ENCODE measurements around the gene NCAN.

NCAN gene

DNA sequence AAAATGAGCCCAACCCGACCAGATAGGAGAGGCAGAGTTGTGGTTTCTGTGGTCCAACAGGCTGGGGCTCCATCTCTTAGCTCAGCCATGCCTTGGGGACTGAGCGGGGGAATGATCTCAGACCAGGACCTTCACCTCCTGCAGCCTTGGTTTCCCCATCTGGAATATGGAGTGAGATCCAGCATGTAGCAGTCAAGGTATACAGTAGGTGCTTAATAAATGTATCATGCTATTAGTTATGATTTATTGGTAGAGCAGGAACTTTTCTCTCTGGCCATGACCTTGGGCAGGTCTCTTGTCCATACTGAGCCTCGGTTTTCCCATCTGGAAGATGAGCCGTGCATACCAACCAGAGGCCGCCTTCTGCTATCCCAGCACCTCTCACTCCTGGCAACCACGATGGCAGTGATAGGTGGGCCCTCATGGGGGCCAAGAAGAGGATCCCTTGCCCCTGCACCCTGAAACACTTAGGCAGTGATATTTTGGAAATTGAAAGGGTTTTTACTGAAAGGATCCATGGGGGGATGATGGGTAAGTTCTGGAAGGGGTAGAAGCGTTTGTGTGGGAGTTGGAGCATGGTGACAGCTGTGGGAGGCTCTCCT lies 52.2 kb downstream of the NCAN start:
- Histone ChIP-seq H3K36me3 (no peaks in the 10 kb centered on the region), H3K9me3 (replicated peaks in 1 of 11) (peaks cover 0 to 17% (median 14%) of the 10 kb centered on the region in 11 experiments; a peak in 19 of 22 replicates), H3K27me3 (peaks cover 20 to 48% (median 41%) of the 10 kb centered on the region in 11 experiments), H3K4me1 (peaks cover 0 to 30% (median 18%) of the 10 kb centered on the region in 10 experiments; a peak in 19 of 20 replicates), H4K20me1 (no peaks in the 10 kb centered on the region; a peak in 1 of 22 replicates), H3K4me3 (no peak overlapping the region), H3K27ac (no peak overlapping the region), H3K4me2 (no peak overlapping the region), H3K9ac (no peak overlapping the region)
- no peak for TF ChIP-seq Cebpa-rat (IDR thresholded peaks at IDR 0.05)

DNA sequence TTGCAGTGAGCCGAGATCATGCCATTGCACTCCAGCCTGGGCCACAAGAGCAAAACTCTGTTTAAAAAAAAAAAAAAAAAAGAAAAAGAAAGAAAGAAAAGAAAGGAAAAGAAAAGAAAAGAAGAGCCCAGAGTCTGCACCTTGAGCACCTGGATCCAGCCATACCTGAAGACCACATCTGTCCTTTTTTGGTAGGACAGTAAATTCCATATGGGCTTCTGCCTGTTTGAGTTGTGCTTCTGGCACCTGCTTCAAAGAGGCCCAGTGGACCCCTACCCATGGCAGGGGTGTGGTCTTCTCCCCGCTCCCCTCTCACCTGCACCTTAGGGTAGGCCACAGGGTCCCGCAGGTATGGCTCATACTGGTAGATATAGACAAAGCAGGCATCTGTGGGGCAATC lies 55.5 kb downstream of the NCAN start:
- H3K4me3 ChIP-seq: no peak overlapping the region
- no peaks in the 10 kb centered on the region for H3K36me3 ChIP-seq
- H3K9ac ChIP-seq: no peak overlapping the region
- H3K9me3 ChIP-seq (replicated peaks in 1 of 11): no peaks in the 10 kb centered on the region
- no peaks in the 10 kb centered on the region; a peak in 2 of 22 replicates for H4K20me1 ChIP-seq
- H3K27me3 ChIP-seq: peaks cover 15 to 25% (median 21%) of the 10 kb centered on the region in 11 experiments
- peaks cover 0 to 16% (median 6%) of the 10 kb centered on the region in 10 experiments; a peak in 12 of 20 replicates for H3K4me1 ChIP-seq
- no peak overlapping the region for H3K27ac ChIP-seq
- no peak overlapping the region for H3K4me2 ChIP-seq
- TF ChIP-seq Cebpa-rat (IDR thresholded peaks at IDR 0.05): no peak

DNA sequence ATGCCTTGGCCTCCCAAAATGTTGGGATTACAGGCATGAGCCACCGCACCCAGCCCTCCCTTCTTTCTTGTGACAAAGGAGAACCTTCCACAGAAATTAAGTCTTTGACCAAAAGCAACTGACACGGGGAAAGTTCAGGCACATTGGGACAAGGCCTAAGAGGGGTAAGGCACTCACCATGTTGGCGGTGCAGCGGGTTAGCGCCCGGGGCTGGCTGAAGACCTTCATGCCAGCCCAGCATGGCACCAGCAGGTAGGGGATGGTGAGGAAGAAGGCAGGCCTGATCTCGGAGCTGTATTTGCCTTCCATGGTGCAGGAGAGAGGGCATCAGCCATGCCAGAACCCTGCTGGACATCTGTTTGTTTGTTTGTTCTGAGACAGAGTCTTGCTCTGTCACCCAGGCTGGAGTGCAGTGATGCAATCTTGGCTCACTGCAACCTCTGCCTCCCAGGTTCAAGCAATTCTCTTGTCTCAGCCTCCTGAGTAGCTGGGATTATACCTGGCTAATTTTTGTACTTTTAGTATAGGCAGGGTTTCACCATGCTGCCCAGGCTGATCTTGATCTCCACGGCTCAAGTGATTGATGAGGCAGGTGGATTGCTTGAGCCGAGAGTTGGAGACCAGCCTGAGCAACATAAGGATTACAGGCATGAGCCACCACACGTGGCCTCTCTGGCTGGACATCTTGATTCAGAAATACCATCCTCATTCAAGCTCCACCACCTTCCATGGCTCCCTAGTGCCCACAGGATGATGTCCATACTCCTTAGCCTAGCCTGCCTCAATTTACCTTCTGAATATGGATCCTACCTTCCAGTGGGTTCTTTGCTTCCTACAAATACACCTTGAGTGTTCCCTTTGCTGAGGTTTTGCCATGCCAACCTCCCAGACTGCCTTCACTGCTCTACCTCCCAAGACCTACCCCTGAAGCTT lies 57.0 kb downstream of the NCAN start:
- Histone ChIP-seq H3K27ac (no peak overlapping the region), H4K20me1 (no peaks in the 10 kb centered on the region; a peak in 2 of 22 replicates), H3K4me2 (peak overlapping the region in 4 of 11 experiments; percentile 15 to 54 (median 42); a peak in 5 of 22 replicates), H3K27me3 (peaks cover under 1 to 11% (median 7%) of the 10 kb centered on the region in 11 experiments; a peak in 18 of 22 replicates), H3K4me1 (peaks cover 0 to 12% (median 4%) of the 10 kb centered on the region in 10 experiments; a peak in 7 of 20 replicates), H3K4me3 (no peak overlapping the region), H3K9ac (no peak overlapping the region), H3K36me3 (no peaks in the 10 kb centered on the region), H3K9me3 (replicated peaks in 1 of 11) (no peaks in the 10 kb centered on the region)
- no peak for TF ChIP-seq Cebpa-rat (IDR thresholded peaks at IDR 0.05)

DNA sequence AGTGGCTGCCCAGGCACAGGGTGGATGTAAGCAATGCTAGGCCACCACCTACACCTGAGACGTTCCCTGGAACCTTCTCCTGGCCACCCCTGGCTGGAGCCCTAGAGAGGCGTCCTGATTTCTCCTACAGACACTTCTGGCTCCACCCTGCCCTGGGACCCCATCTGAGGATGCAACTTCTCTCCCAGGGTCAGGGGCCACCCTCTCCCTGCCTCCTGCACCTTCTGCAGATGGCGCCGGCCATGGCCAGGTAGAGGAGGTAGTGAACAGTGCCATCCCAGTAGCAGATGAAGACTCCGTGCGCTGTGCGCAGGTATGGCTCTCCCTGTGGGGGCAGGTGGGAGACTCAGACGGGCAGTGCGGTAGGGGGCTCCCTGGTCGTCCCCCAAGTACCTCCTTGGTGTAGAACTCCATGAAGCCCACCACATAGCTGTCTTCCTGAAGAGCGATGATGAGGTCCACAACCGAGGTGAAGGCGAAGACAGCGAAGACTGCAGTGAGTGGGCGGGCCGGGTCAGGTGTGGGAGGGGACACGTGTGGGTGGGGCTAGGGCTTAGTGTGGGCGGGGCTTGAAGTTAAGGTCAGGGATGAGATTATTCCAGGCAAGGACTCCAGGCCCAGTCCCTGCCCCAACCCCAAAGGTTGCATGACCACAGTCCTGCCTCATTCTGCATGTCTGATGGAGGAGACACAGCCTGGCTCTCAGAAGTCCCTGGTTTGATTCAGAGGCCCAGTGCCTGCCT lies 58.4 kb downstream of the NCAN start:
- Histone ChIP-seq H3K27ac (no peak overlapping the region), H3K4me2 (peak overlapping the region in 2 of 11 experiments; percentile 33 to 54; a peak in 3 of 22 replicates), H3K36me3 (peaks cover 0 to 12% (median 4%) of the 10 kb centered on the region in 11 experiments; a peak in 14 of 22 replicates), H3K4me3 (no peak overlapping the region), H3K4me1 (peaks cover 0 to 15% (median 6%) of the 10 kb centered on the region in 10 experiments; a peak in 14 of 20 replicates), H3K9ac (no peak overlapping the region), H3K27me3 (no peaks in the 10 kb centered on the region), H3K9me3 (replicated peaks in 1 of 11) (no peaks in the 10 kb centered on the region), H4K20me1 (peaks cover 0 to 12% (median 0%) of the 10 kb centered on the region in 11 experiments; a peak in 8 of 22 replicates)
- TF ChIP-seq Cebpa-rat (IDR thresholded peaks at IDR 0.05): no peak

DNA sequence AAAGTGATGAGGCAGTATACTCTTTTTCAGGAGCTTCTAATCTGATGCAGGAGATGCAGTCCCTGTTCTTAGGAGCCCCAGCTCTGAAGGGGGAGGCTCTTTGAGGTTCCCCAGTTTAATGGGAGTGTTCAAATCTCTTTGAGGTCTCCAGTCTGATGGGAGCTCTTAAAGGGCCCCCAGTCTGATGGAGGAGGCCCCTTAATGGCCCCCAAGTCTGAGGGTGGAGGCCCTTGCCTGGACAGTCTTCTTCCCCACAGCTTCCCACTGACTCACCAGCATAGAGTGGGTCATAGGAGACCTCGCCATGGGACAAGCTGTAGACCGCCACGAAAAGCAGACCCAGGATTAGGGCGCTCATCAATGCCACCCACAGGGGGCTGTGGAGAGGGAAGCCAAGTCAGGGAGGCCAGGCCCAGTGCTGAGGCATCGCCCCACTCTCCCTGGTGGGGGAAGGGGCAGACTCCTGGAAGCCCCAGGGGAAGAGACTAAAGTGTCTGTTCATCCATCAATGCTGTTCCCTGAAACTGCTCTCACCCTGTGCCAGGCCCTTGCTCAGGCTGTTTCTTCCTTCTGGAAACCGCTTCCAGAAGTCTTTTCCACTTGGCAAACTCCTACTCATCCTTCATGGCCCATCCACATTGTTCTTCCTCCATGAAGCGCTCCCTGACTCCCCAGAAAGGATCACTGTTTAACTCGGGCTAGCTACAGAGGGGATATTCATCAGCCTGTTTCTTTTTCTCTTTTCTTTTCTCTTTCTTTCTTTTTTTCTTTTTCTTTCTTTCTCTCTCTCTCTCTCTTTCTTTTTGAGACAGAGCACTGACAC lies 59.2 kb downstream of the NCAN start:
- Histone ChIP-seq H3K27me3 (no peaks in the 10 kb centered on the region), H3K4me2 (no peak overlapping the region), H3K9me3 (replicated peaks in 1 of 11) (no peaks in the 10 kb centered on the region), H3K4me3 (no peak overlapping the region), H3K27ac (no peak overlapping the region), H4K20me1 (peaks cover 0 to 21% (median 0%) of the 10 kb centered on the region in 11 experiments; a peak in 8 of 22 replicates), H3K36me3 (peaks cover 7 to 21% (median 12%) of the 10 kb centered on the region in 11 experiments), H3K4me1 (peaks cover 0 to 23% (median 9%) of the 10 kb centered on the region in 10 experiments; a peak in 14 of 20 replicates), H3K9ac (no peak overlapping the region)
- no peak for TF ChIP-seq Cebpa-rat (IDR thresholded peaks at IDR 0.05)

DNA sequence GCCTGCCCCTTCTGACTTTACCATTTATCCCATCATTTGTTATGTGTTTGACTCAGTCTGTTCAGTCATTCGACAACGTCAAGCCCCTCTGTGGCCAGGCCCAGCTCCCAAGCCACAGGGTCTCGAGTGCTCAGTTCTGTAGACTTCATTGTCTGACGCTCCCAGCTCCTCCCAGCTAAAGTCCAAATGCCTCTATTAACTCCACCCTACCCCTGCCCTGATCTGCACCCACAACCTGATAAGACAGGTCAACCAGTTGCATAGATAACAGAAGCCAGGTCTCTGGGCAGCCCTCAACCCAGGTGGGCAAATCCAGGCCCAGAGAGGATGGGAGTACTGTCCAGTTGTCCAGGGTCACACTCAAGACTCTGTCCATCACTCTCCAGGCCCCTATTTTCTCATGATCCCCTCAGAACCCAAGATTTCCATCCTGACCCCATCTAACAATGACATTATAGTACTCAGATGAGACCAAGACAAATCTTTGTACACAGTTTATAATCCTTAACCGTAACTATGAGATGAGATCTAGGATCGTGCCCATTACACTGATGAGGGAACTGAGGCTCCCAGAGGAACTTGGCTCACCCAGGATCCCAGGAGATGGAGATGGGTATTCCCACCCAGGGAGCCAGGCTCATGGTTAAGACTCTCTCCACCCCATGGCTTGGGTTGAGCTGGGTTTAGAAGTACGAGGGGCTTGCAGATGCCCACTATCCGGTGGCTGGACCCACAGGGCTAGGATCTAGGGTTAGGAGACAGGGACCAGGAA lies 60.3 kb downstream of the NCAN start:
- no peak for TF ChIP-seq Cebpa-rat (IDR thresholded peaks at IDR 0.05)
- Histone ChIP-seq H3K27ac (no peak overlapping the region), H3K4me1 (peaks cover 0 to 23% (median 9%) of the 10 kb centered on the region in 10 experiments; a peak in 14 of 20 replicates), H3K4me3 (no peak overlapping the region), H3K36me3 (peaks cover 17 to 31% (median 22%) of the 10 kb centered on the region in 11 experiments), H3K9ac (no peak overlapping the region), H3K4me2 (no peak overlapping the region), H4K20me1 (peaks cover 0 to 28% (median 0%) of the 10 kb centered on the region in 11 experiments; a peak in 8 of 22 replicates), H3K9me3 (replicated peaks in 1 of 11) (no peaks in the 10 kb centered on the region), H3K27me3 (no peaks in the 10 kb centered on the region)

DNA sequence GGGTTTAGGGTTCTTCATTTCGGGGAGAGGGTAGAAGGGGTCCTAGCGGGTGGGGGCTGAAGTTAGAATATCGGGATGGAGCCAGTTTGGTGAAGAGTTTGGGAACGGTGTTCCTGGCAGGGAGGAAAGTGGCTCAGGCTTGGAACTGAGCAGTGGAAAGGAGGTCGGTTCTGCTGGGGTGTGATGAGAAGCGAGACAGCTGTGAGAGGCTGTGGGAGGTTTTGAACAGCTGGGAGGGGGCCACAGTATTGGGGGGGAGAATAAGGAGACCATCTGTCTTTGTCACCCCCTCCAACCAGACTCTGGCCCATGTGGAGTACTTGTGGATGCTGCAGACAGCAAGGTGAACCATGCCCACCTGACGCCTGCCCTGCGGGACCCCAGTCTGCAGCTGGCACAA lies 62.4 kb downstream of the NCAN start:
- H3K4me3 ChIP-seq: no peak overlapping the region

More for the DNA sequence above, 62.4 kb downstream of the NCAN start:
- no peak overlapping the region for H3K27ac ChIP-seq
- no peak overlapping the region for H3K9ac ChIP-seq
- peaks cover 37 to 51% (median 41%) of the 10 kb centered on the region in 11 experiments for H3K36me3 ChIP-seq
- peaks cover 0 to 46% (median 0%) of the 10 kb centered on the region in 11 experiments; a peak in 7 of 22 replicates for H4K20me1 ChIP-seq
- no peaks in the 10 kb centered on the region for H3K27me3 ChIP-seq
- no peak overlapping the region for H3K4me2 ChIP-seq
- H3K9me3 ChIP-seq (replicated peaks in 1 of 11): no peaks in the 10 kb centered on the region
- H3K4me1 ChIP-seq: peaks cover 0 to 19% (median 8%) of the 10 kb centered on the region in 10 experiments; a peak in 14 of 20 replicates
- no peak for TF ChIP-seq Cebpa-rat (IDR thresholded peaks at IDR 0.05)
